Measurements from ENCODE around the gene KCTD1.

- TF ChIP-seq POLR2AphosphoS5 (IDR thresholded peaks at IDR 0.05) (no peak), POLR2A (IDR thresholded peaks at IDR 0.05) (no peak), CTCF (IDR thresholded peaks at IDR 0.05) (no peak), EP300 (IDR thresholded peaks at IDR 0.05) (no peak)
Observed at GRCh38 chr18:26418225-26418624, 130.1 kb downstream of the KCTD1 start.

All from stomach (tissue), 4 donors.